Ureter (tissue), 1 donor: ENCODE results near the gene BMAL1. TPM values are rescaled to one million over a fixed set of nuclear protein-coding genes. Genes with fewer than 3 reads are reported as not detected.

Experiments
- DNase-seq: peaks from one replicate; pipeline ENCODE4 v3.0.0-alpha.2; 2020; ENCODE audit warnings: low spot score
- total RNA-seq: library from RNA; stranded (reverse); gene quantifications from one replicate; pipeline ENCODE4 v1.2.4, GENCODE V29; 2023
- donor health status: DM: yes; HTN: yes; CAD: no.

The BMAL1 gene
- total RNA-seq, 1 donor from 2014 or later, result 28.4 TPM

- DNase-seq, result no peak
Observed at GRCh38 chr11:13343067-13343466, 65.5 kb downstream of the BMAL1 start.

- peak; percentile 76 for DNase-seq
Observed at GRCh38 chr11:13343931-13344717, 66.5 kb downstream of the BMAL1 start.

- no peak for DNase-seq
Observed at GRCh38 chr11:13344818-13345217, 67.2 kb downstream of the BMAL1 start.

- DNase-seq, result no peak
Observed at GRCh38 chr11:13346470-13346869, 68.9 kb downstream of the BMAL1 start.

GRCh38 chr11:13347901-13348300 lies 70.3 kb downstream of the BMAL1 start:
- DNase-seq, result no peak

GRCh38 chr11:13348305-13348704 lies 70.7 kb downstream of the BMAL1 start:
- DNase-seq, result no peak

- DNase-seq, result no peak
Observed at GRCh38 chr11:13349046-13349445, 71.5 kb downstream of the BMAL1 start.

GRCh38 chr11:13349581-13349980 lies 72.0 kb downstream of the BMAL1 start:
- DNase-seq, result no peak

- no peak for DNase-seq
Observed at GRCh38 chr11:13352711-13353110, 75.1 kb downstream of the BMAL1 start.

GRCh38 chr11:13354335-13354734 lies 76.7 kb downstream of the BMAL1 start:
- no peak for DNase-seq

- DNase-seq, result no peak
Observed at GRCh38 chr11:13355191-13355590, 77.6 kb downstream of the BMAL1 start.

- DNase-seq, result no peak
Observed at GRCh38 chr11:13357232-13357631, 79.6 kb downstream of the BMAL1 start.

- no peak for DNase-seq
Observed at GRCh38 chr11:13358596-13359270, 81.1 kb downstream of the BMAL1 start.

- no peak for DNase-seq
Observed at GRCh38 chr11:13362596-13363109, 85.1 kb downstream of the BMAL1 start.

- no peak for DNase-seq
Observed at GRCh38 chr11:13364388-13364787, 86.8 kb downstream of the BMAL1 start.

GRCh38 chr11:13366266-13367026 lies 88.9 kb downstream of the BMAL1 start:
- DNase-seq, result no peak

- no peak for DNase-seq
Observed at GRCh38 chr11:13367115-13367514, 89.5 kb downstream of the BMAL1 start.

GRCh38 chr11:13368041-13368446 lies 90.5 kb downstream of the BMAL1 start:
- no peak for DNase-seq

- no peak for DNase-seq
Observed at GRCh38 chr11:13373216-13373615, 95.6 kb downstream of the BMAL1 start.

- DNase-seq, result no peak
Observed at GRCh38 chr11:13375798-13376197, 98.2 kb downstream of the BMAL1 start.

GRCh38 chr11:13376402-13376801 lies 98.8 kb downstream of the BMAL1 start:
- DNase-seq, result no peak

- DNase-seq, result no peak
Observed at GRCh38 chr11:13376838-13377237, 99.2 kb downstream of the BMAL1 start.
